ENCODE measurements around the gene ZNF599.
A peak's percentile ranks its signal among the peaks of the same experiment; 100 is the strongest.

Gene ZNF599

DNA sequence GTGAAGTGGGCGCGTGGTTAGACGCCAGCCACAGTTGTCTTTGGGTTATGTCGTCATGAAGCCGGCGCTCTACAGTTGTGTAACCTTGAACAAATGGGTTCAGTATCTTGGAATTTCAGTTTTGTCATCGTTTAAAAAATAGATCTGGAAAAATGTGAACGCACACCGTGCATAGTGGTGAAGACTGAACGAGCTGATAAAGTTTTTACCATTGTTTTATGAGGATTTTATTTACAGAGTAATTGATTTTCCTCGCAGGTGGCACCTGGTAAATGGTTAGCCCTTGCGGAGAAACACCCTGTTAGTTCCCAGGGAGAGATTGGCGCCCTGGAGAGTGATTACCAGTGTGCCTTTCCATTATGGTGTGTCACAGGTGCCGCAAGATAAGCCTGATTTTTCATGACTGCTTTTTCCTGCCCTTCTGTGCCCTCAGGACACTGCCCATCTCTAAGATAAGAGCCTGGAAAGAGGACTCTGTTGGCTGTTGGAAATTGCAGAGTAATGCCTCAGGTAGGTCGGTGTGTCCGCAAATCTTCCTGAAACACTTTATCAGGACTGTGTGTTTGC is 38.4 kb downstream of the ZNF599 start:
- peak; percentile 91 for DNase-seq

DNA sequence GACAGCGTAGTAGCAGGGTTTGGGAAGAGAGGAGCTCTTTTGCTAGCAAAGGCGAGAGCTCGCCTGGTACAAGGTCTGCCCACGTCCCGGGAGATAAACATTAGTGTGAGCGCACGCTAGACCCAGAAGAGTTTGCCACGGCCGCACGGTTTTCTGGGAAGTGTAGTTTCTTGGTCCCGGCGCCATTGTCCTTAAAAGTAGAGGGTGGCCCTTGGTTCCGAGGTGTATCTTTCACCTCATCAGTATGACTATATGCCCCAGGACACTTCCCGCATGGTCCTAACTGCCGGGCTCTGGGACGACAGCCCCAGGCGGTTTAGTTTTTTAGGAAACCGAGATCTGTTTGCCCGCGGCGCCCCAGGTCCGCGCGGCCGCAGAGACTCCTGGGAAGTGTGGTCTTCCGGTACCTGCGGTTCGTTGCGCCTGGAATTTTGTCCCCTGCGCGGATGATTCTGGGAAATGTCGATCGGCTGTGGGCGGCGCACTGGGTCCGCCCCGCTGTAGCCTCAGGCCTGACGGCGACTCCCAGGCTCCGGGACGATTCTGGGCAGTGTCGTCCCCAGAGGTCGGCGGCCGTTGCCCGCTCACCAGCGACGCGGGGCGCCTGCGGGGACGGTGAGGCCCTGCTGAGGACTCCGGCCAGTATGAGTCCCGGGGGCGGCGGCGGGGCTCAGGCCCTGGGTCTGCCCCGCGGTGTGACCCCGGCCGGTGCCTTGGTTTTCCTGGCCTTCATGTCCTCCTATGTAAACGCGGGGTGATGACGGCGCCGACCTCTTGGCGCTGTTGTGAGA is 39.1 kb downstream of the ZNF599 start, which contains the start of gene ZNF181:
Gene ZNF181 (plus strand): TSS at position 498 of the 791 bp plus-strand sequence. CDS start 795 bp downstream, outside the sequence.
- DNase-seq: peak; percentile 97

DNA sequence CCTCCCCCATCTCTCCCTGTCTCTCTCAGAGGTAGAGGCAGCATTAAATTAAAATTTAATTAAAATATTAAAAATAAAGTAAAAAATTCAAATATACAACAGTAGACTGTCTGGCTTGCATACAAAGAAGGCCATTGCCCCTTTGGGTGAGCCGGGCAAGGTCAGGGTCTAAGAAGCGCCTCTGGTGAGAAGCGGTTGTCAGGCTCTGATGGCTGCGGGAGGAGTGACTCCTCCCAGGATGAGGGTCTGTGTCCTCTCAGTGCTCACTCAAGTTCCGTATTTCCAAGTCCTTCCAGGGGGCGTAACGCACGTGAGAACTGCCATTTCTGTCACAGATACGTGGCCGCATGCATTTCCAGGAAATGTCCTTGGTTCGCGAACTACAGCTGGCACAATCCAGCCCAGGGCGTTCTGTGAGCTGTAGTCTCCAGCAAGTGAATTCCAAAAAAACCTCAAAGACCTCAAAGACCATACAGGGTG is 39.7 kb downstream of the ZNF599 start:
- DNase-seq: peak; percentile 88

DNA sequence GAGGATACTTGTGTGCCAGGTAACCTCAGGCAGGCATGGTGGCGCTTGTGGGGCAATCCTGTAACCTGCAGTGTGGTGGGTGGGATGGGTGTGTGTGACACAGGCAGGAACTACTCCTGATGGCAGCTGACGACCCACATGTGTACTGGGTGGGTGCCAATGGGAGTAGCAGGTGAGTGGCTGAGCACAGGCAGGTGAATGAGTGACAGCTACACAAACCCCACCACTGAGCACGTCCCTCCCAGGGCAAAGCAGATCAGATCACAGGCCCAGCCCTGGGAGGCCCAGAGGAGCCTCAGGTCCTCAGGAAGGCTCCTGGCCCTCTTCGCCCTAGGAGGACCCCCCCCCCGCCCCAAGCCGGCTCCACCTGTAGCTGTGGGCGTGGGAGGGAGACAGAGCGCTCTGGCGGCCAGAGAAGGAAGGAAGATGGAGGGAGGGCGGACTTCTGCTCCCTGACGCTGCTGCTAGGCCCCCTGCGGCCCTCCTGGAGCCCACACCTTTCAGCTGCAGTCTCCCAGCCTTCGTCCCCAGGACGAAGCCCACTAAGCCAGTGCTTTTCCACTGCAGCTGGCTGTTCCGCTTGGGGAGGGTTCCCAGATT is 40.3 kb downstream of the ZNF599 start:
- DNase-seq: peak; percentile 15

DNA sequence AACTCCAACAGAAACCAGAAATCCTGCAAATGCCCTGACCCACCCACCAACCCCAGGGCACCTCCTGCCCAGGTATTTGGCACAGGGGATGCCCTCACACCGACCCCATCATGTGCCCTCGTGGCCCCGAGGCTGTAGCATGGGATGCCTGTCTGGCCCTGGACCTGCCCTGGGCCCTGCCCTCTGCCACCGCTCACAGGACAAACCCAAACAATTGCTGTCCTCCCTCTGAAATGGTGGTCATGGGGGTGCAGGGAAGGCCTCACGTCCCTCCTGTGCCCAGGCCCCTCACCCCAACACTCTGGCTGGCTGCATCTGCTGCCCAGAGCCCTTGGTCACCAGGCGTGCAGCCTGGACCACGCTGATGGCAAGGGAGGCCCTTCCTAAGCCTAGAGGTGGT is 41.1 kb downstream of the ZNF599 start:
- no peak for DNase-seq

DNA sequence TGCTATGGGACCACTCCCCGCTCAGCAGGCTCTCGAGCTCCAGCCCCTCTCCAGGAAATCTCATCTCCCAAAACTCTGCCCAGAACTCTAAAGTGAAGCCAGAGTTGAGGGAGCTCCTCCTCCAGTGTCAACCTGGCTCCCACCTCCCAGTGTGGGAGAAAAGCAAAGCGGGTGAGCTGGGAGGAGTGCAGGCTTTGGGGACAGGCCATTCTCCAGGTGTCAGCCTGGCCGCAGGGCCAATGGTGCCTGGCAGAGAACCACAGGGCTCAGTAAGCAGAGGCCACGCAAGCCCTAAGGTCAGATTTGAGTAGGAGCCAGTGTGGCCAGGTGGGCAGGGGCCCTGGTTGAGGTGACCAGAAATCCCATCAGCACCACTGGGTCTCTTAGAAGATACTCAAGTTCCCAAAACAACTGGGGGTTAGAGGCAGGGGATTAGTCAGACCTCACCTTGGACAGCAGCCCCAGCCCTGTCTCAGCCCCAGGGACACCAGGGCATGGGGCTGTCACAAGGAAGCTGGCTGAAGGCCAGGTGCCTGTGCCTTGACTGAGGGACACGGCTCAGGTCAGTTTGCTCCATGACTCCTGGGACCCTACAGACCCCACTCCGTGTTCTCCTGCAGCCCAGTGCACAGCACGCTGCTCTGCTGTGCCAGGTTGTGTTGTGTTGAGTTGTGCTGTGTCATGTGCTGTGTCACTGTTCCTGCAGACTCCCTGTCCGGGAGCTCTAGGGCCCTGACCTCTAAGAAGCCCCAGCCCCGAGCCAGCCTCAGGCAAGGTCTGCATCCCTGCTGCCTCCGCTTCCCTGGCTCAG is 41.8 kb downstream of the ZNF599 start:
- DNase-seq: peak; percentile 4

DNA sequence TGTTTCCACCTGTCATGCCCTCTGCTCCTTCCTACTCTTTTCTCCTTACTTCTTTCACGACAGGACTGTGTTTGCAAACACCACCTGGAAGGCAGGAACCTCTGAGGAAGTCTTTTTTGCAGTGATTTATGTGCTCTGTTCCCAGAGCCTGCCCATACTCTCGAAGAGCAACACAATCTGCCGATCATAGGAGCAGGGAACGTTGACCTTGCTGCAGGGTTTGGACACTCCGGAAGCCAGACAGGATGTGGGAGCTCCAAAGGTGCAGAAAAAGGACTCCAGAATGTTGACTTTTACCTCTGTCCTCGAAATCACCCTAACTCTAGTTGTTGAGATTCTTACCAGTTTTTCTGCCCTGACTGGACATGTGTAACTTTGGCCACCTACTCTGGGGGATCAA is 47.6 kb downstream of the ZNF599 start:
- DNase-seq: no peak

DNA sequence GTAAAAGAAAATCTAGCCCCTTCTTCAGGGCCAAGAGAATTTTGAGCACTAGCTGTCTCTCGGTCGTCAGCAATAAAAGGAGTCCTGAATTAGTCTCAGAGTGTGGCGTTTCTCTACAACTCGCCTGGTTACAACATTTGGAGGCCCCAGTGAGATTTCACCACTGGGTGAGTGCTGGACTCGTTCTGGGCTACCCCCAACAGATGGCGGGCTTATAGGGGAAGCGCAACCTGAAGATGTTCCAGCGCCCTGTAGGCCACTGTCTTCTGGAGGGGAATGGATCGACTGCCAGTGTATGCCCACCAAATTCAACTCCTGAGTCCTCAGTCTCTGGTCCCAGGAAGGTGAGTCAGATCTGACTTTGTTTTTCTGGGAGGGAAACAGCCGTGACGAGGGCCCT is 50.7 kb downstream of the ZNF599 start:
- DNase-seq: no peak

DNA sequence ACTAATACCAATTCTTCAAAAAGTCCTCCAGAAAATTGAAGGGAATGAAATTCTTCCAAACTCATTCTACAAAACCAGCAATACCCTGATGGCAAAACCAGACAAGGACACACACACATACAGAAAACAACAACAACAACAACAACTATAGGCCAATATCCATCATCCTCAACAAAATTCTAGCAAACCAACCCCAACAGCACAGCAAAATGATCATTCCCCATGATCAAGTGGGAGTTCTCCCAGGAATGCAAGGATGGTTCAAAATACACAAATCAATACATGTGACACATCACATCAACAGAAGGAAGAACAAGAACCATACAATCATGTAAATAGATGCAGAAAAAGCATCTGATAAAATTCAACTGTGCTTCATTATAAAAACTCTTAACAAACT is 57.7 kb downstream of the ZNF599 start:
- DNase-seq: no peak

DNA sequence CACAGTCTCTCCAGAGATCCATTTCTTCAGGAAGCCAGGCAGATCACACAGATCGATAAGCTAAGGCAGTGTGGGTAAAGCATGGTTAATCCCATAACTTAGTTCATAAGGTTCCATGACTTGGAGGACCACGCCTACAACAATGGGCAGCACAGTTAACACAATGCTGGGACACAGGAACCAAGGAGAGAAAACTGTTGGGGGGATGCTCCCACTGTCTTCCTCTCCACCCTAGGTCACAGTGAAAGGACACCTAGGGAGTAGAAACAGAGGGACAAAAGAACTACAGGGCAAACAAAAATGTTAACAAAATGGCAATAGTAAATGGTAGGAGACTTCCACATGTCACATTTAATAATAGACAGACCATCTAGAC is 59.8 kb downstream of the ZNF599 start:
- peak; percentile 5 for DNase-seq

DNA sequence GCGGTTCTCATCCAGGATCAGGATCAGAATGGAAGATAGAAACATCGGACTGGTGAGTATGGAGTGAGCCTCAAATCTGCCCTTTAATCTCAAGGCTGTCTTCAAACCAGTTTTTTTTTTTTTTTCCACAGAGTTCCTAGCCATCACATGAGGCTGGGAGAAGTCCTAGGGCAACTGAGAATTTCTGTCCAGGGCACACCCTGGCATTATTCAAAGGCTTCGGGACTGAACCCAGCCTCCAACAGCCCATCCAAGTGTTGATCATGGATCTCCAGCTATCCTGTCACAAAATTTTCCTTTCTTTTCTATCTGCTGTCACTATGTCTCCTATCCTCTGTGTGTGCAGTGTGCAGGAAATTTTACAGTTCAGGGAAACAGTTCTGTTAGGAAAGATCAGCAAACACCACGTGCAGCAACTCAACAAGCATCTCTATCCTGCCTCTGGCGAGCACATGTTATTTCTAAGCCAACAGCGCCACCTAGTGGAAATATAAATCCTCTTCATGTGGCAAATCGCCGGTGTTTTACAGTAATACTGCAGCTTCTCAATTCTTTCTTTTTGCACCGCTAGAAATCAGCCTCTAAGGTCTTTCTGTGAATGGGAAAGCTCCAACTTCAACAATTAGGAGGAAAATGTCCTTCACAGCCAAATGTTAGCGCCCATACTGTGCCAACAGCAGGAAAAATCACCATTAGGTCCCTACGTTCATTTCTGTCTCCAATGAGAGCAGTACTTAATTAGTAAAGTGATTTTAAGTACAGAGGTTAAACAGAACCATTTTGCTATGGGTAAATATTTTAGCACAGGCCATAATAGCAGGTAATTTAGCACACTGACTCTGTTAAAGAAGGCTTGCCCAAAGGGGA is 60.4 kb downstream of the ZNF599 start:
- DNase-seq: peak; percentile 91

DNA sequence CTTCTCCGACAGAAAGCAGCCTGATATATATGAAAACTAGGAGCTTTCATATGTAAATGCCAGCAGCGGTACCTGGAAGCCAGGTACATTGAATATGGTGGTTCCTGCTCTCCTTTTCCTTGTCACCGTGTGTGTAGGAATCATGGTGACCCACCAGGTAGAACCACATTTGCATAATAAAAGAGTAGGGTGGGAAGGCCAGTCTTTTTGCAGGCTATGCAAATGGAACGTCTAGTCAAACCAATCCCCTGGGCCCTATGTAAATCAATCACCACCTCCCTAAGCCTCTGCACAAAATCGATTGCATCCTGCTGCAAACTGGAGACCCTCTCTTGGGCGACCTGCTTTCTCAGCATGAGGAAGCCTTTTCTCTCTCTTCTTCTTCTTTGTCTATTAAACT is 61.1 kb downstream of the ZNF599 start:
- DNase-seq: no peak
